GM19035 (cell line): Measurements from ENCODE around the gene SBF1.
"Not testable (repeated sequence)": the region's sequence is repeated elsewhere in the genome, so short reads cannot be mapped to it uniquely, and the experiment has no call there.

Experiments used
- ATAC-seq: cut with Tn5 transposase; IDR thresholded peaks from one replicate; pipeline ENCODE4 v1.9.1; 2021; ENCODE audit not compliant: unreplicated experiment

The SBF1 gene

GRCh38 chr22:50445880-50446707 lies 28.7 kb downstream of the SBF1 start:
- ATAC-seq = no peak

DNA sequence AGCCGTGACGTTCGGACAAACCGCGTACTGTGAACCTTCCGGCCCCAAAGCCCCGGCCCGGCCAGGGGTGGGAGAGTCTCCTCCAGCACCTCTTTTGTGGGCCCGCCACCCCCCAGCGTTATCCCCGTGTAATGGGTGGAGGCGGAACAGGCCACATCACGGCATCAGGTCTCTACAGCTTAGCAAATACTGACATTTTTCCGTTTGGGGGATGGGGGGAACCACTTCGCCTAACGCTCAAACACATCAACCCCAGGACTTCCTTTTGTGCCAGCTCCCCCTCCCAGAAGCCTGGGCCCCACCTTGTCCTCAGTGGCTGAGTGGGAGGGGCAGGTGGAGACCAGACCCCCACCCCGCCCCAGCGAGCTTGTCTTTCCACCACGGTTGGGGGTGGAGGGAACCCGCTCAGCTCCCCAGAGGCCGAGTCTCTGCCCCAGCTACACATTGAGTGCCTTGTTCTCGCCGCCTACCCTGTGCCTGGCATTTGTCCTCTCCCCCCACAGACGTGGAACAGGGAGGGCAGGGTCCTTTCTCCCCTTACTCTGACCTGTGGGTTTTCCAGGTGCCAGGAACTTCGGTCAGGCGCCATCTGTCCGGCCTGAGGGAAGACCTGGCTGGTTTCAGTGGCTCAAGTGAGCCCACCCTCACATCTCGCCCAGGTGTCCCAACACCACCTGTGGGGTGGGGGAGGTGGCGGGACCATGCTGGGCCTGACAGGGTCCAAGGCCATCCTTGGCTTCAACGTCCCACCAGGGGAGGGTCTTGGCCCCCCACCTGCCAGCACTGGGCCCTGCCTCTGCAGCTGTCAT lies 29.6 kb downstream of the SBF1 start:
- ATAC-seq = no peak

GRCh38 chr22:50444663-50445062 lies 30.2 kb downstream of the SBF1 start:
- no peak for ATAC-seq

DNA sequence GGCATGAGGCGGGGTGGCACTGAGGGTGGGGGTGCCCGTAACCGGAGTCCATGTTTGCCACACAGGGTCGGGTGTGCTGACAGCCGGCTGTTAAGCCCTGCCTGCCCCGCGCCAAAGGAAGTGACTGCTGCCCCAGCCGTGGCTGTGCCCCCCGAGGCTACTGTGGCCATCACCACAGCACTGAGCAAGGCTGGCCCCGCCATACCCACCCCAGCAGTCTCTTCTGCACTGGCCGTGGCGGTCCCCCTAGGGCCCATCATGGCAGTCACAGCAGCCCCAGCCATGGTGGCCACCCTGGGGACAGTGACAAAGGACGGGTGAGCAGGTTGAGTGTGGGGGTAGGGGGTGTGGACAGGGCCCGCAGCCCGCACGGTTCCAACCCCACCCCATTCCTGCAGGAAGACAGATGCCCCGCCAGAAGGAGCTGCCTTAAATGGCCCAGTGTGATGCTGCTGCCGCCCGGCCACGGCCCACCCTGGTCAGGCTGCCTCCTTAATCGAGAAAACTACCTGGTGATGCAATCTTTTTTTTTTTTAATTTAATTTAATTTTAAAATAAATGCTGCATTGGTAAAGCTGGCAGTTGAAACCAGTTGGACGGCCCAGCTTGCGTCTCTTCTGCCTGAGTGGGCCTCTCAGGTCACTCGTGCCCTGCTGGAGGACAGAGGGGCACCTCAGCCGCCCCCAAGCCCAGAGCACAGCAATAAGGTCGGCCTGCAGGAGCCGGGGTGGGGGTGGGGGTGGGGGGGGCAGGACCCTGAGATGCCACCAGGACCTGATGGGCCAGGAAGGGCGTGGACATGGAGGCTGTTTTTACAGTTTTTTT lies 30.8 kb downstream of the SBF1 start:
- ATAC-seq = no peak

DNA sequence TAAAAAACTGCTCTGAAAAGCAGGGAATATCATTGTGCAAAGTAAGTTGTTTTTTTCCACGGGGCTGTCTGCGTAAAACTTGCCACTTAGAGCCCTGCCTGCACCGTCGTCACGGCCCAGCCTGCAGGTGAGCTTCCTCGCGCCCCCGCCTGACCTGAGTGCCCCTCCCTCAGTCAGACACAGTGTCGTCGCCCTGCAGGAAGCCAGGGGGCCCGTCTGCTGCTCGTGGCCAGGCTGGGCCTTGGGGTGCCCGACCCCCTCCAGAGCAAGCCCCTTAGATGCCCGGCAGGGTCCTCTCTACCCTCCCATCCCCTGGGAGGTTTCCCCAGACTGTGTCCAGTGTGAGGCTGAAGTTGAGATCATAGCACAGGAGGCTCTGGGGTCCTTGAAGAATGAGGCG lies 31.6 kb downstream of the SBF1 start:
- ATAC-seq = no peak

DNA sequence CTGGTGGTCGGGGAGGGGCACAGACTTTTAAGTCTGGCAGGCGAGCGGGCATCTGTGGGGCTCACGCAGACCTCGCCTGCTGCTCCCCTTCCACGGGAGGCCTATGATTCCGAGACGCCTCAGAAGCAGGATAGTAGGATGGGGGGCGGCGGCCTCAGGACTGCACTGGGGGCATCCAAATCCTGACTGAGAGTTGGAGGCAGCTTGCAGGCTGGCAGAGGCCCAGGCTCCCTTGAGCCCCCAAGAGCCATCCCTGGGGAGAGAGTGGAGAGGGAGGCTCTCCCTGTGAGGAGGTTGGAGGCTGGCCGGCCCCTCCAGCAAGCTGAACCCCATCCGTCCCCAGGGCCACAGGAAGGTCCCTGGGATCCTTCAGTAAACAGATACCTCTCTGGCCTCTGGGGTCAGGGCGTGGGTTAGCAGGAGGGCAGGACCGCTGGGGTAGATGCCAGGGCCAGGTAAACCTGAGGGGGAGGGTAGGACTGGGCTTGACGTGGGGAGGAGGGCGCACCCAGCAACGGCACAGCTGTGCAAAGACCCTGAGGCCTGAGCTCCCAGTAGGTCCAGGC lies 33.3 kb downstream of the SBF1 start:
- ATAC-seq = no peak

GRCh38 chr22:50440544-50441249 lies 34.1 kb downstream of the SBF1 start:
- ATAC-seq = no peak

DNA sequence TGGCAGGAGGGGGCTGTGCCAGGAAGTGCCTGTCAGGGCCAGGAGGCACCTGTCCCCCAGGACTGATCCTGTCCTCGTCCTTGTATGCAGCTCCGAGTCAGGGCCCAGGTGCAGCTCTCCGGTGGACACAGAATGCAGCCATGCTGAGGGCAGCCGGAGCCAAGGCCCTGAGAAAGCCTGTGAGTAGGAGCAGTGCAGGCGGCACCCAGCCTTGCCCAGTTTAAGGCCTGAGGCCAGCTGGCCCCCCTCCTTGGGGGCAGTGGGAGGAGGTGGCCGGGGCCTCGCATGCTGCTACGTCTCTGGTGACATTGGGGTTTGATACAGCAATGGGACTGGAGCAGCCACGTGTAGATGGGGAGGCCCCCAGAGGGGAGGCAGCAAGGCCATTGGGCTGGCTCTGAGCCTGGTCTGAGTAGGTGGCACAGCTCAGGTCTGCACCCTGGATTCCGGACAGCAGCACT lies 34.9 kb downstream of the SBF1 start:
- ATAC-seq = no peak

DNA sequence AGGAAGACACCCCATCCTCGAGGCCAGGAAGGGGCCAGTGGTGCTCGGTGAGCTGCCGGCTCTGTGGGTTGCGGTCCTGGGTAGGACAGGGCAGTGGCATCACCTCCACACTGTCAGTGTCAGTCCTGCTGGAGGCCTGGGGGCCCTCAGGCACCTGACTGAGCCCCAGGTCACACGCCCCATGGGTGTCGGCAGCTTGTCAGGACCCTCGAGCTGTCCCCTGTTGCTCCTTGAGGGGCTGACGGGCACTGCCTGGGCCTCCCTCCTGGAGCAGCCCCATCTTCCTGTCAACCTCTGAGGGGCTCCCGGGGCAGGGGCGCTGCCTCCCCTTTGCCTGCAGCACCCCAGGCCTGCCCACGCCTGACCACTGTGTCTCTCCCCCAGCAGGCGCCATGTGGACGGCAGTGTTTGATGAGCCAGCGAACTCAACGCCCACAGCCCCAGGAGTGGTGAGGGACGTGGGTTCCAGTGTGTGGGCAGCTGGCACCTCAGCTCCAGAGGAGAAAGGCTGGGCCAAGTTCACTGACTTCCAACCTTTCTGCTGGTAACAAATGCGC lies 35.4 kb downstream of the SBF1 start:
- ATAC-seq = no peak

GRCh38 chr22:50438305-50439275 lies 36.2 kb downstream of the SBF1 start:
- ATAC-seq = no peak

DNA sequence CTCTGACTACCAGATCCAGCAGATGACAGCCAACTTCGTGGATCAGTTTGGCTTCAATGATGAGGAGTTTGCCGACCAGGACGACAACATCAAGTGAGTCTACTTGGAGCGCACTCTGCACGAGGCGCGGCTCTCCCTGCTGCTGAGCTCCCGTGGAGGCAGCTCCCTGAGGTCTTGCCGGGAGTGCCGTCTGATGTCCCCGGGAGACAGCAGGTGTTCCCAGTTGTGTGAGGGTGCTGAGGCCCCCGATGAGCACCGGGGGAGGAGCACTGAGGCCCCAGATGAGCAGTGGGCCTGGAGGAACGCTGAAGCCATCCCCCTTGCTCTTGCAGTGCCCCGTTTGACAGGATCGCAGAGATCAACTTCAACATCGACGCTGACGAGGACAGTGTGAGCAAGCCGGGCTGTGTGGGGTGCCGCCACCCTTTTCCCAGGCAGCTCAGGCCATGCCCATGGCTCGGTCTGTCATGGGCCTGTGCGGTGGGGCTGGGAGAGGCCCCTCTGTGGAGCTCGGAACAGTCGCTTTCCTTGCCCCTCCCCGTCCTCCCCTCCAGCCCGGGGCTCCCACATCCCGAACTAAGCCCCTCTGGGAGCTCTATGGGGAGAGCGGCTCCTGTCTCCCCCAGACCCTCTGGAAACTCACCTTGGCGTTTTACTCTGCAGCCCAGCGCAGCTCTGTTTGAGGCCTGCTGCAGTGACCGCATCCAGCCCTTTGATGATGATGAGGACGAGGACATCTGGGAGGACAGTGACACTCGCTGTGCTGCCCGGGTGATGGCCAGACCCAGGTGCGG lies 37.1 kb downstream of the SBF1 start:
- no peak for ATAC-seq

- no peak for ATAC-seq
These were observed 37.9 kb downstream of the SBF1 start for GRCh38 chr22:50436841-50437341.

GRCh38 chr22:50436015-50436830 lies 38.6 kb downstream of the SBF1 start:
- ATAC-seq = no peak

- no peak for ATAC-seq
These were observed 39.4 kb downstream of the SBF1 start for GRCh38 chr22:50435291-50436014.

- no peak for ATAC-seq
These were observed 40.0 kb downstream of the SBF1 start for GRCh38 chr22:50434849-50435248.

- not testable (repeated sequence) for ATAC-seq
These were observed 41.8 kb downstream of the SBF1 start for GRCh38 chr22:50432877-50433510.
